Dendritic cell treated with granulocyte-macrophage colony-stimulating factor and Interleukin-4, amounts not matched to agents 40 ng/mL and 50 ng/mL, for 4 days (primary cell): ENCODE data around the gene TBCEL.
A peak's percentile ranks its signal among the peaks of the same experiment; 100 is the strongest.

Experiments used
- H3K27ac Mint-ChIP-seq: one replicate; pipeline ENCODE4 v1.8.0; 2022; ENCODE audit warnings: mild to moderate bottlenecking, mixed read lengths
- H3K27me3 Mint-ChIP-seq: one replicate; pipeline ENCODE4 v1.8.0; 2022; ENCODE audit warnings: mild to moderate bottlenecking, mixed read lengths
- H3K36me3 Mint-ChIP-seq: one replicate; pipeline ENCODE4 v1.8.0; 2022; ENCODE audit warnings: low read depth, mixed read lengths
- H3K4me1 Mint-ChIP-seq: one replicate; pipeline ENCODE4 v1.8.0; 2022; ENCODE audit warnings: low read depth, mixed read lengths
- H3K4me3 Mint-ChIP-seq: one replicate; pipeline ENCODE4 v1.8.0; 2022; ENCODE audit warnings: mild to moderate bottlenecking, moderate library complexity, mixed read lengths
- H3K9me3 Mint-ChIP-seq: one replicate; pipeline ENCODE4 v1.8.0; 2022; ENCODE audit warnings: mixed read lengths
- intact Hi-C: fragments of 100-400 bp; cut with micrococcal nuclease; formaldehyde crosslinking; loops from one replicate; pipeline ENCODE4 v1.15.0; 2022

Gene TBCEL, protein sequence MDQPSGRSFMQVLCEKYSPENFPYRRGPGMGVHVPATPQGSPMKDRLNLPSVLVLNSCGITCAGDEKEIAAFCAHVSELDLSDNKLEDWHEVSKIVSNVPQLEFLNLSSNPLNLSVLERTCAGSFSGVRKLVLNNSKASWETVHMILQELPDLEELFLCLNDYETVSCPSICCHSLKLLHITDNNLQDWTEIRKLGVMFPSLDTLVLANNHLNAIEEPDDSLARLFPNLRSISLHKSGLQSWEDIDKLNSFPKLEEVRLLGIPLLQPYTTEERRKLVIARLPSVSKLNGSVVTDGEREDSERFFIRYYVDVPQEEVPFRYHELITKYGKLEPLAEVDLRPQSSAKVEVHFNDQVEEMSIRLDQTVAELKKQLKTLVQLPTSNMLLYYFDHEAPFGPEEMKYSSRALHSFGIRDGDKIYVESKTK

DNA sequence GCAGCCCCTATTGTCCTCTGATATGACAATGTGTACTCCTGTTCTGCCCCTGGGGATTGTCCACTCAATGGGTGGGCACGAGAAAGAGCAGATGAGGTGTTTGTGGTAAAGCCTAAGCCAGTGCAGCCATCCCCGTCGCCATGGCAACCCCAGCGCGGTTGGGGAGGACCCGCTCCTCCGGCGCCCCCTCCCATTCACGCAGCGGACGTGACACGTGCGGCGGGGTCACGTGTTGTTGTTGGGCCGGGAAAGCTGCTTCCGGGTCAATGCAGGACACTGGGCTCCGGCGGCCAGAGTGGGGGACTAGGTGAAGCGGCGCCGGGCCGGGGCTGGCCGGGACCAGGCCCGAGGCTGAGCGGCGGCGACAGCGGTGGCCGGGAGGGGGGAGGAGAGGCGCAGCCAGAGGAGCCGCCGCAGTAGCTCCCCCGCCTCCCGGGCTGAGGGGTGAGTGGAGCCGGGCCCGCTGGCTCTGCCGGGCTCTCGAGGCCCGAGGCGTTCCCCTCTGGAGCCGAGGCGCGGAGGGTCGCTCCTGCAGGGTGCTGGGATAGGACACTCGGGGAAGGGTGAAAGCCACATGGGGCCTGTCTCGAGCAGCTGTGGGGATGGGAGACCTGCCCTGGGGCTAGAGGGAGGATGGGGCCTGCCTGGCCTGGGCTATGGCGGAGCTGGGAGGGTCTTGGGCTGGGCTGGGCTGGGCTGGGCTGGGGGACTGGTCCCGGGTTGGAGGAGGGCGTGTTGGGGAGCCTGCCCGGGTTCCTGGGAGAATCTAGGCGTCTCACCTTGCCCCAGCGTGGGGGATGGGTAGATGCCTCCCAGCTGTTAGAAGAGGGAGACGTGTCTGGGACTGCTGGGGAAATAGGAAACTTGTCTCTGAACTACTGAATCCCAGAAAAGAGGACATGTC, at the start of gene TBCEL:
TSS of gene TBCEL (plus strand) at position 255 of the 904 bp plus-strand sequence. CDS start 21,589 bp downstream, outside the sequence.
- Mint-ChIP-seq H3K9me3 (no peaks in the 10 kb centered on the region), H3K36me3 (peaks cover 9% of the 10 kb centered on the region), H3K27me3 (peaks cover 13% of the 10 kb centered on the region), H3K4me1 (peaks cover 24% of the 10 kb centered on the region), H3K27ac (peak within 1 kb of the TSS; percentile 83), H3K4me3 (peak within 1 kb of the TSS; percentile 75)
- intact Hi-C loops, result no loop called here

DNA sequence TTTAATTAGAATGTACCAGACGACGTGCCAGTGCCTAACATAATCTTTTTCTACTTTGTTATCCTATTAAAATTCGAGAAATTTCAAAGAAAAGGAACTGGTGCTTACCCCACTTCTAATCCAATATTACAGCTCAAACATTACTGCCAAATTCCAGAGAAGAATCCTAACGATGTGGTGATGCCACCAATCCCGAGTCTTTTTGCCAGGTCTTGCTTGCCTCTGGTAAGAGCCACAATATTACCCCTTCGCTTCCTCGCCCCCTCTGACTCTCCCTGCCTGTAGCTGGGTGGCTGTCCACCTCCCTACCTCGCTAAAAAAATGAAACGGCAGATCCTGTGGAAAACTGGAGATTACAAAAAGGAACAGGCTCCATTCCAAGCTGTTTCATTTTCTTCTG, 49.4 kb upstream of the TBCEL start:
- no peak overlapping the region for H3K4me3 Mint-ChIP-seq
- peaks cover 22% of the 10 kb centered on the region for H3K27me3 Mint-ChIP-seq
- H3K27ac Mint-ChIP-seq, result no peak overlapping the region
- H3K9me3 Mint-ChIP-seq, result no peaks in the 10 kb centered on the region
- intact Hi-C loops, result no loop called here
- H3K4me1 Mint-ChIP-seq, result no peaks in the 10 kb centered on the region
- no peaks in the 10 kb centered on the region for H3K36me3 Mint-ChIP-seq

DNA sequence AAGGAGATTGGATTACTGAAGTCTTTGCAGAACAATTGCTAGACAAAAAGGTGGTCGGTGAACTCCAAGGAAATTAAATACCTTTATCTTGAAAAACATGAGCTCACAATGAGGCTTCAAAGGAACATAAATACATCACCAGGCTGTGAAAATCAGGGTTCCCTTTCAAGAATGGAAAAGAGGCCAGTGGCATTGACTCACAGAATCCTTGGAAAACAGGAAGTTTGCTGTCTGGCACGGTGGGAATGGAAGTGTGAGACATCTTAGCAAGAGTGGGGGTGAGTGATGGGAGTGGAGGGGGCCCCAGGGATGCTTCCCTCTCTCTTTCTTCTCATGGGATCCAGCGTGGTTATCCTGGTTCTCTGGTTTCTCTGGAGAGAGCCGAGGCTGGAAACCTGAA, 48.9 kb upstream of the TBCEL start:
- Mint-ChIP-seq H3K27ac (no peak overlapping the region), H3K9me3 (no peaks in the 10 kb centered on the region), H3K4me3 (no peak overlapping the region), H3K27me3 (peaks cover 25% of the 10 kb centered on the region), H3K4me1 (no peaks in the 10 kb centered on the region), H3K36me3 (no peaks in the 10 kb centered on the region)
- intact Hi-C loops, result no loop called here

DNA sequence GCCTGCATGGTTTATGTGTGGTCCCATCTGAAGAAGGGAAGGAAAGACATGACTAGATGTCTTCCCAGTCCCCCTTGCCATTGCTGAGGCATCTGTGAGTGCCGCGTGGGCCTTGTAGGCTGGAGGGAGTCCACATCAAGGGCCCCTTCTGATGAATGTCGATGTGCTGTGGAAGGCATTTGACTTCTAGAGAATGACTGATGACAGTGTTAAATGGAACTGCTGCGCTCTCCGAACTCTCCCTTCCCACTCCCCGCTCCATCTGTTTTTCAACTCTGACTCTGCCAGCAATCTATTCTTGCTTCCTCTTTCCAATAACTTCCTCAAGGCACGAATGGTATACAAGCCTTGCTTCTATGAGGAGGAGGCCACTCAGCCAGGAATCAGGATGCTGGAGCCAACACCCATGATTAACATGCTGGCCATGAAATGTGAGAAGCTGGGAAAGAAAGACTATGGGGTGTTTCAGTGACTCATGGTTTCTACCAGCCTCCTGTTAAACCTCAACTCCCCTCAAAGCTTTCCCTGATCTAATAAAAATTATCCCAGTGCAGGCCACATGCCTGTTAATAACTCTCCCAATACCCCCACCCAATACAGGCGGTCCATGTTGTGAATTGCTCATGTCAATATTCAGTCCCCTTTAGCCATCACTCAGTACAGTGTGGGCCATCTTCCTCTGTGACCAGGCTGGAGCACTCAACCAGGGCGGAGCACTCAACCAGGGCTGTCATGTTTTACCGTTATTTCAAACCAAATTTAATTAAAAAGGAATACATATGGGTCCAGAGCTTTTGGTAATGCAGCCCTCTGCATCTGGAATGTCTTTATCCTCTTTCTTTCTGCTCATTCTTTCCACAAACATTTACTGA, 46.4 kb upstream of the TBCEL start:
- intact Hi-C loops, result no loop called here
- H3K27ac Mint-ChIP-seq, result no peak overlapping the region
- no peak overlapping the region for H3K4me3 Mint-ChIP-seq
- no peaks in the 10 kb centered on the region for H3K36me3 Mint-ChIP-seq
- H3K9me3 Mint-ChIP-seq, result no peaks in the 10 kb centered on the region
- no peaks in the 10 kb centered on the region for H3K4me1 Mint-ChIP-seq
- peaks cover 25% of the 10 kb centered on the region for H3K27me3 Mint-ChIP-seq

DNA sequence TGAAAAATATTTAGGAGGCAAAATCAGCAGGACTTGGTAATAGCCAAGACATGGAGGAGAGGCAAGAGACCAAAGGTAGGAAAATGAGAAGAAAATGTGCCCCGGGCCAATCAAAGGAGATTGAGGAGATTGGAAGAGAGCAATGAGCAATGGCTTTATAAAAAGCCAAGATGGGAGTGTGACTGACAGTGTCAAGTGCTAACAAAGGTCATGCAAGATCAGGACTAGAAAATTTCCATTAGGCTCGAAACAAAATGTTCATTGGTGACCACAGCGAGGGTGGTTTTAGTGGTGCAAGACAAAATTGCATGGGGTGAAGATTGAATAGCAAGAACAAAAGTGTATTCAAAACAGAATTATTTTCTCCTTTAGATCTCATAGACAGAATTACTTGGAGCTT, 45.2 kb upstream of the TBCEL start:
- Mint-ChIP-seq H3K36me3 (no peaks in the 10 kb centered on the region), H3K27ac (no peak overlapping the region), H3K4me3 (no peak overlapping the region), H3K27me3 (peaks cover 34% of the 10 kb centered on the region), H3K9me3 (no peaks in the 10 kb centered on the region), H3K4me1 (no peaks in the 10 kb centered on the region)
- intact Hi-C loops, result no loop called here

DNA sequence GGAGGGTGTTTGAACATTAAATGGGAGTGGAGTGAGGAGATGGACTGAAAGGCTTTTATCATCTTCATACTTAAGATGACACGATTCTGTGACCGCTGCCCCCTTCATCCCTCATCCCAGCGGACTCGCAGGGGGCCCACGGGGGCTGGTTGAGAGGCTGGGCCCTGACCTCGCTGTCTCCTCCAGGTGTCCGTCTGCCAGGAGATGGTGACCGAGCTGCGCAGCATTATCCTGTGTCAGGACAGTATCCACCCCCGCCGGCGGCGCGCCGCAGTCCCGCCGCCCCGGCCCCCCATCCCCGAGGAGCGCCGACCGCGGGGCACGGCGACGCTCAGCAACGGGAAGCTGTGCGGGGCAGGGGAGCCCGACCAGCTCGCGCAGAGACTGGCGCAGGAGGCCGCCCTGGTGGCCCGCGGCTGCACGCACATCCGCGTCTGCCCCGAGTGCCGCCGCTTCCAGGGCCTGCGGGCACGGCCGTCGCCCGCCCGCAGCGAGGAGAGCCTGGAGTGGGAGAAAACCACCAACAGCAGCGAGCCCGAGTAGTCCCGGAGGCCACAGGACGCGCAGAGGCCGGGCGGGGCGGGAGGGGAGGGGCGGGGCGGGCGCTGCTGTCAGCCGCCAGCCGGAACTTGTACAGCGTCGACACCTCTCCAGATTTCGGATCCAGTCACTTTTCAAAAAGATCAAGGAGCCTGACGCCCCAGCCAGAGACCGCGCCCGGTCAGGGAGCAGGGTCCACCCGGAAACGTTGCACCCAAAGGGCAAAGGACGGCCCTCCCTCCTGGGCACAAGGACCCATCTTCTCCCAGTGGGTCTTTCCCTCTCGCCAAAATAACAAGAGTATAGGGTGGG, 38.0 kb upstream of the TBCEL start:
- Mint-ChIP-seq H3K9me3 (no peaks in the 10 kb centered on the region), H3K36me3 (no peaks in the 10 kb centered on the region), H3K27me3 (peaks cover 50% of the 10 kb centered on the region), H3K4me3 (peak overlapping the region; percentile 71), H3K27ac (no peak overlapping the region), H3K4me1 (peaks cover 12% of the 10 kb centered on the region)
- intact Hi-C loops, result no loop called here

DNA sequence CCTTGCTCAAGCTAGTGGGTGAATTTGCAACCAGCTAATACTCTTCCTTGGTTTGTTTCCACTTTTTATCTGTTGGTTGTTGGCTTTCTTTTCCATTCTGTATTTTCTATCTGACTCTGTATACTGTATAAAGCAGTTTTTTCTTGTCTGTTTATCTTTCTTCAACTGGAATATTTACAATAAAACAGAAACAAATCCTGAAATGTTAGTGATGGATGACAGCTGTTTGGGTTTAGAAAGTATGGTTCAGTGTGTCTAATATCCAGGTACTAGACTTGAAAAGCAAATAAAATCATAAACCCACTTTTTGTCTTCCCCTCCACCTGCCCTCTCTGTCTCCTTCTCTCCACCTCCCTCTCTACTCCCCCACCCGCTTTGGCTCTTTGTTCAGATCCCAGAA, 35.3 kb upstream of the TBCEL start:
- Mint-ChIP-seq H3K4me3 (no peak overlapping the region), H3K9me3 (no peaks in the 10 kb centered on the region), H3K27ac (no peak overlapping the region), H3K27me3 (peaks cover 37% of the 10 kb centered on the region), H3K4me1 (peaks cover 12% of the 10 kb centered on the region), H3K36me3 (no peaks in the 10 kb centered on the region)
- intact Hi-C loops, result no loop called here

DNA sequence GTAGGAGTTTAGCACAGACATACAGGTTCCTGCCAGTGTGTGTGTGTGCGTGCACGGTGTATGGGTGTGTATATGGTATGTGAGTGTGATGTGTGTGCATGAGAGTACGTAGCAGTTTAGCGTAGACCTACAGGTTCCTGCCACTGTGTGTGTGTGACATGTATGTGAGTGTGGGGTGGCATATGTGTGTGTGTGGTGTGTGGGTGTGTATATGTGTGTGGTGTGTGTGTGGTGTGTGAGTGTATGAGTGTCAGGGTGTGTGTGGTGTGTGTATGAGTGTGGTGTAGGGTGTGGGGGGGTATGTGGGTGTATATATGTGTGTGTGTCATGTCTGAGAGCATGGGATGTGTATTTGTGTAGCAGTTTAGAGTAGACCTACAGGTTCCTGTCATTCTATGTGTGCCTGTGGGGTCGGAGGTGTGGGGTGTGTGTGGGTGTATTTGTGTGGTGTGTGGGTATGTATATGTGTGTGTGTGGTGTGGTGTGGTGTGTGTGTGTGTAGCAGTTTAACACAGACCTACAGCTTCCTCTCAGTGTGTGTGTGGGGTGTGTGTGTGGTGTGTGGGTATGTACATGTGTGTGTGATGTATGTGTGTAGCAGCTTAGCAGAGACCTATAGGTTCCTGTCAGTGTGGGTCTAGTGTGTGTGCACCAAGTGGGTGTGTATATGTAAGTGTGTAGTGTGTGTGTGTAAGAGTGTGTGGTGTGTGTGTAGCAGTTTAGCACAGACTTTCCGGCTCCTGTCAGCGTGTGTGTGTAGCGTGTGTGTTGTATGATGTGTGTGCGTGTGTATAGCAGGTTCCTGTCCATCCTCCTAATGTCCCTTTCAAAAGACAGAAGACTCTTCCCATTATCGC, 31.8 kb upstream of the TBCEL start:
- intact Hi-C loops, result no loop called here
- Mint-ChIP-seq H3K4me1 (no peaks in the 10 kb centered on the region), H3K36me3 (no peaks in the 10 kb centered on the region), H3K4me3 (no peak overlapping the region), H3K27me3 (peaks cover 16% of the 10 kb centered on the region), H3K27ac (no peak overlapping the region), H3K9me3 (no peaks in the 10 kb centered on the region)

DNA sequence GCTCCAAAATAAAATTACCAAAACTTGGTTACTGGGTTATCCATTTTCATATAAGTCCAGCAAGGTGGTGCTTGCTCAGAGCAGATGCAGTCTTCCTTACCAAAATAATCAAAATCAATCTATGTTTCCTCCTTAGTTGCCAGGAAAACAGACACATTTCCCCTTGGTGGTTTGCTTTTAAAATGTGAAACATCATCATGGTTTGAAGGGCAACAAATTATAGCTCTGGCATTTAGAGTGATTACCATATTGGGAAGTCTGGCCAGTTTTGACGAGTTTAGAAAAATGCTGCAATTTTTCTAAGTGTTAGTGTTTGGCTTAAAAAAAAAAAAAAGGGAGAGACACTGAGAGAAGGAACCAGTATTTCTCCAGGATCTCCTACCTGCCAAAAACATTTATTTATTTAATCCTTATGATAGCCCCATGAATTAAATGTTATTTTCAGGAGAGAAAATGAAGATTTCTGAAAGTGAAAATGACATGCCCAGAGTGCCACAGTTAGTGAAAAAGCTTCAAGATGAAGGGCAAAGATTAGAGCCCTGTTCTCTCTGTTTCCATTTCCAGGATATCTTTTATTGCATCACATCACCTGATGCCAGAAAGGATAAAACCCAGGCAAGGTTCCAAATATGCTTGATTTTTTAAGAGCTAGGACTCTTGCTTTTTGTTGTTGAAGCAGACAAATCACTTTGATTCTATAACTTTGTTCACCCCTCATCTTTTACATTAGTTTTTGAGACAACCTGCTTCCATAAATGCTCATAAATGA, 29.6 kb upstream of the TBCEL start:
- intact Hi-C loops, result loop anchor here (1.0 kb wide), 1 partner anchor 13 kb away; no protein-coding TSS in a partner anchor
- H3K27ac Mint-ChIP-seq, result no peak overlapping the region
- H3K4me1 Mint-ChIP-seq, result no peaks in the 10 kb centered on the region
- H3K4me3 Mint-ChIP-seq, result no peak overlapping the region
- no peaks in the 10 kb centered on the region for H3K9me3 Mint-ChIP-seq
- H3K27me3 Mint-ChIP-seq, result peaks cover 10% of the 10 kb centered on the region
- H3K36me3 Mint-ChIP-seq, result no peaks in the 10 kb centered on the region

DNA sequence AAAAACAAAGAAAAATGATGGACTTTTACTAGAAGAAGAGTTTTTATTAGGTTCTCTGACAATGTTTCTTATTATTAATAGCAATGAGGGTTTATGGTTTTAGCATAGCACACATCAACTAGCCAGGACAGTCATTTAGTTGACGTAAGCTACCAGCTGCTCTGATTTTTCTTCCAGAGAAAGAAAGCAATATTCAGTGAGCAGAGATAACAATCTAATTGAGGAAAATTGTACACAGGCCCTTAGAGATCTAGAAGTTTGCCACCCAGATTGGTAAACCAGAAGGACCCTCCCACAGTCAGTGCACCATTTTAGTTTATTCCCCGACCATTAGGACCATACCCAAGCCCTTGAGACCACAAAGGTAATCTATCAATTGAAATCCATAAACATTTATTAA, 28.7 kb upstream of the TBCEL start:
- intact Hi-C loops, result no loop called here

DNA sequence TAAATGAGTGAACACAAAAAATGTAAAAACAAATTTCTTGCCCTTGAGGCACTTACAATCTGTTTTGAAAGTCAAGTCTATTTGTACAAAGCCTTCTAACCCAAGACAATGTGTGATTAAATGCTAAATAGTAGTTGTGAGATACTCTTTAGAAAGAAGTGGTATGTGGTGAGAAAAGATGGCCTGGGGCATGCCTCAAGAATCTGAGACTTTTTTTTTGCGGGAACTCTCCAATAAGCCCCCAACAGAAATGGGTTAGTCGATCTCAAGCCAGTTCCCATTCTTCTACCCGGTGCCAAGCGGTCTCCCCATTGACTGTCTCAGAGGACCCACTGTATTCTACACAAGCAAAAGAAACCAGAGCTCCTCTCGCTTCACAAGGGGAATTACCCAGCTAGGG, 26.9 kb upstream of the TBCEL start:
- H3K4me3 Mint-ChIP-seq, result no peak overlapping the region
- intact Hi-C loops, result no loop called here
- H3K27ac Mint-ChIP-seq, result no peak overlapping the region
- H3K4me1 Mint-ChIP-seq, result no peaks in the 10 kb centered on the region
- no peaks in the 10 kb centered on the region for H3K9me3 Mint-ChIP-seq
- H3K36me3 Mint-ChIP-seq, result no peaks in the 10 kb centered on the region
- H3K27me3 Mint-ChIP-seq, result peaks cover 4% of the 10 kb centered on the region

More for the DNA sequence above, 28.7 kb upstream of the TBCEL start:
- Mint-ChIP-seq H3K27me3 (peaks cover 6% of the 10 kb centered on the region), H3K4me1 (no peaks in the 10 kb centered on the region), H3K9me3 (no peaks in the 10 kb centered on the region), H3K4me3 (no peak overlapping the region), H3K27ac (no peak overlapping the region), H3K36me3 (no peaks in the 10 kb centered on the region)

DNA sequence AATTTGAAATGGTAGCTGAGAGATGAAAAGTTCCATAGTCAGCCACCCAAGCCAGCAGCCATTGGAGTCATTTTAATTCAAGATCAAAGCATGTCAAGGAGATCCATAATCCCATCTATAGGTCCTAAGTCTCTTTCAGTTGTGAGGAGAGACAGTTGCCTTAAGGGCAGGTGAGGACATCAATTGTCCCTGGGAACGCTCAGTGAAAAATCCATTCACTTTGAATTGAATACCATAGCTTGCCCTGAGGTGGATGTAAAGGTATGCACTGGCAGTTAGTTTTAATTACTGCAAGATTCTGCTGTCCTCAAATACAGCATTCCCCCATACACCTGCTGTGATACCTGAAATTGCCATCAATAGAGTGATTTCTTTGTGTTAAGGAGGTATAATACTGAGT, 25.3 kb upstream of the TBCEL start:
- intact Hi-C loops, result no loop called here
- Mint-ChIP-seq H3K27me3 (peaks cover 6% of the 10 kb centered on the region), H3K4me3 (no peak overlapping the region), H3K27ac (no peak overlapping the region), H3K36me3 (no peaks in the 10 kb centered on the region), H3K4me1 (no peaks in the 10 kb centered on the region), H3K9me3 (no peaks in the 10 kb centered on the region)
